HEK293T (cell line): ENCODE measurements around the gene FTCDNL1.

ENCODE experiments used
- BHLHE40 ChIP-seq: fragments of 450-650 bp; IDR thresholded peaks from 2 replicates; pipeline ENCODE4 v1.6.1; 2016; ENCODE audit warnings: mild to moderate bottlenecking, moderate library complexity, borderline replicate concordance
- CTBP1 ChIP-seq: fragments of 450-650 bp; IDR thresholded peaks from 2 replicates; pipeline ENCODE4 v1.6.1; 2016; ENCODE audit warnings: borderline replicate concordance
- ELF4 ChIP-seq: fragments of 450-650 bp; IDR thresholded peaks from 2 replicates; pipeline ENCODE4 v1.6.1; 2017; ENCODE audit warnings: antibody characterized with exemption
- FOXA1 ChIP-seq: fragments of 450-650 bp; IDR thresholded peaks from 2 replicates; pipeline ENCODE4 v1.6.1; 2016; ENCODE audit warnings: mild to moderate bottlenecking
- HDGF ChIP-seq: fragments of 450-650 bp; IDR thresholded peaks from 2 replicates; pipeline ENCODE4 v1.6.1; 2017; ENCODE audit warnings: antibody characterized with exemption, borderline replicate concordance
- LEF1 ChIP-seq: fragments of 450-650 bp; IDR thresholded peaks from 2 replicates; pipeline ENCODE4 v1.6.1; 2017; ENCODE audit warnings: mild to moderate bottlenecking, borderline replicate concordance
- NFRKB ChIP-seq: fragments of 450-650 bp; IDR thresholded peaks from 2 replicates; pipeline ENCODE4 v1.6.1; 2016; ENCODE audit warnings: mild to moderate bottlenecking, moderate library complexity
- SP1 ChIP-seq: fragments of 450-650 bp; IDR thresholded peaks from 2 replicates; pipeline ENCODE4 v1.6.1; 2017
- ZNF384 ChIP-seq: fragments of 450-650 bp; IDR thresholded peaks from 2 replicates; pipeline ENCODE4 v1.6.1; 2016

DNA sequence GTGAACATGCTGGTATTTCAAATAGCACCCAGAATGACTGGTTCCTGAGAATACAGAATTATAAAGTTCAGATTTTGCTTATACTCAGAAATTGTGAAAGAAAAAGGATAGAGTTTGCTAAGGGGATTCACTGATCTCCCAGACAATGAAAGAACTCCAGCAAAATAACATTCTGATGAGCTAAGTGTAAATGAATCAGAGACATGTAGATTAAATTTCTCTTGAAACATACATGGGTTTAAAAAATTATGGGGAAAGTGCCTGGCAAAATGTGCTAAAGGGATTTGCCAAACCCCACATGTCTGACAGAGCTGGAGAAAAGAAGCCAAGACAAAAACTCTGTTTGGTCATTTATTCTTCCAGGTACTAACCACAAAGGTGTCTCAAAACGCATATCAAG is 116.3 kb downstream of the FTCDNL1 start:
- no peak for TF ChIP-seq NFRKB
- no peak for TF ChIP-seq SP1
- no peak for TF ChIP-seq CTBP1
- no peak for TF ChIP-seq ELF4
- no peak for TF ChIP-seq BHLHE40
- no peak for TF ChIP-seq HDGF
- no peak for TF ChIP-seq ZNF384
- TF ChIP-seq FOXA1 = no peak
- TF ChIP-seq LEF1 = no peak
